Ascending aorta (tissue), 2 donors: ENCODE data around the gene LONP2. TPM values are rescaled to one million over a fixed set of nuclear protein-coding genes. Genes with fewer than 3 reads are reported as not detected.

Source experiments
- DNase-seq, 2 donors: peaks; one replicate each; pipeline ENCODE4 v3.0.0-alpha.2; 2019; ENCODE audit warnings: low spot score in 2 of 2
- H3K27ac ChIP-seq, 2 donors: fragments of 200-600 bp; sonication (generic); one replicate each; pipeline ENCODE4 v1.5.1; 2016 to 2017; ENCODE audit warnings: mild to moderate bottlenecking in 1 of 2
- H3K27me3 ChIP-seq: fragments of 200-600 bp; sonication (generic); one replicate; pipeline ENCODE4 v1.5.1; 2017
- H3K36me3 ChIP-seq, 2 donors: fragments of 200-600 bp; sonication (generic); one replicate each; pipeline ENCODE4 v1.5.1; 2016
- H3K4me1 ChIP-seq, 2 donors: fragments of 200-600 bp; sonication (generic); one replicate each; pipeline ENCODE4 v1.5.1; 2016 to 2017; ENCODE audit warnings: mild to moderate bottlenecking in 1 of 2
- H3K4me3 ChIP-seq, 2 donors: fragments of 200-600 bp; sonication (generic); one replicate each; pipeline ENCODE4 v1.5.1; 2016 to 2017; ENCODE audit warnings: mild to moderate bottlenecking in 1 of 2
- H3K9me3 ChIP-seq, 2 donors: fragments of 200-600 bp; sonication (generic); one replicate each; pipeline ENCODE4 v1.5.1; 2016
- CTCF ChIP-seq, 3 experiments: fragments of 200-600 bp in 2 of 3; fragments of 450-650 bp in 1 of 3; sonication (generic) in 2 of 3; IDR thresholded peaks; one replicate each; pipeline ENCODE4 v1.5.1; 2016 to 2019; ENCODE audit warnings: antibody characterized with exemption in 3 of 3, mild to moderate bottlenecking in 1 of 3, moderate library complexity in 1 of 3
- intact Hi-C: fragments of 100-400 bp; cut with DNase I; formaldehyde crosslinking; loops from one replicate; pipeline ENCODE4 v1.15.1; 2023
- total RNA-seq: library from RNA; depleted of rRNA; stranded (reverse); fragments of >200 nt; gene quantifications from one replicate; pipeline ENCODE4 v1.1.0, GENCODE V29; 2016

The LONP2 gene
- total RNA-seq, 1 donor from 2014 or later = 70.0 TPM

- H3K4me3 ChIP-seq = no peak overlapping the region
- no peak for DNase-seq
- intact Hi-C loops = no loop called here
- H3K4me1 ChIP-seq = no peaks in the 10 kb centered on the region
- H3K9me3 ChIP-seq = no peaks in the 10 kb centered on the region
- no peaks in the 10 kb centered on the region for H3K27me3 ChIP-seq
- H3K36me3 ChIP-seq = peaks cover 10 to 14% of the 10 kb centered on the region in 2 donors
- H3K27ac ChIP-seq = no peak overlapping the region
- TF ChIP-seq CTCF (IDR thresholded peaks at IDR 0.05) = no peak
Measured at GRCh38 chr16:48330189-48330840, 86.2 kb downstream of the LONP2 start.

GRCh38 chr16:48330841-48331192, 86.7 kb downstream of the LONP2 start:
- H3K4me1 ChIP-seq = no peaks in the 10 kb centered on the region
- intact Hi-C loops = no loop called here
- no peak for TF ChIP-seq CTCF (IDR thresholded peaks at IDR 0.05)
- no peaks in the 10 kb centered on the region for H3K9me3 ChIP-seq
- H3K27me3 ChIP-seq = no peaks in the 10 kb centered on the region
- H3K4me3 ChIP-seq = no peak overlapping the region
- no peak for DNase-seq
- no peak overlapping the region for H3K27ac ChIP-seq
- peaks cover 10 to 19% of the 10 kb centered on the region in 2 donors for H3K36me3 ChIP-seq

- Histone ChIP-seq H3K4me1 (no peaks in the 10 kb centered on the region), H3K9me3 (no peaks in the 10 kb centered on the region), H3K27me3 (no peaks in the 10 kb centered on the region), H3K4me3 (no peak overlapping the region), H3K27ac (no peak overlapping the region), H3K36me3 (peaks cover 13 to 31% of the 10 kb centered on the region in 2 donors)
- intact Hi-C loops = no loop called here
- TF ChIP-seq CTCF (IDR thresholded peaks at IDR 0.05) = no peak
- no peak for DNase-seq
Measured at GRCh38 chr16:48332978-48333377, 88.9 kb downstream of the LONP2 start.

- intact Hi-C loops = no loop called here
- H3K36me3 ChIP-seq = peaks cover 13 to 31% of the 10 kb centered on the region in 2 donors
- no peak for TF ChIP-seq CTCF (IDR thresholded peaks at IDR 0.05)
- H3K4me1 ChIP-seq = no peaks in the 10 kb centered on the region
- H3K9me3 ChIP-seq = no peaks in the 10 kb centered on the region
- H3K27me3 ChIP-seq = no peaks in the 10 kb centered on the region
- H3K4me3 ChIP-seq = no peak overlapping the region
- H3K27ac ChIP-seq = no peak overlapping the region
- no peak for DNase-seq
Measured at GRCh38 chr16:48334325-48334724, 90.2 kb downstream of the LONP2 start.

GRCh38 chr16:48335961-48336360, 91.9 kb downstream of the LONP2 start:
- no peak for TF ChIP-seq CTCF (IDR thresholded peaks at IDR 0.05)
- no peaks in the 10 kb centered on the region for H3K4me1 ChIP-seq
- H3K9me3 ChIP-seq = no peaks in the 10 kb centered on the region
- H3K27ac ChIP-seq = no peak overlapping the region
- intact Hi-C loops = no loop called here
- no peak overlapping the region for H3K4me3 ChIP-seq
- no peak for DNase-seq
- peaks cover 18 to 38% of the 10 kb centered on the region in 2 donors for H3K36me3 ChIP-seq
- H3K27me3 ChIP-seq = no peaks in the 10 kb centered on the region

- H3K9me3 ChIP-seq = no peaks in the 10 kb centered on the region
- intact Hi-C loops = no loop called here
- H3K27ac ChIP-seq = no peak overlapping the region
- no peak overlapping the region for H3K4me3 ChIP-seq
- H3K36me3 ChIP-seq = peaks cover 18 to 50% of the 10 kb centered on the region in 2 donors
- no peak for TF ChIP-seq CTCF (IDR thresholded peaks at IDR 0.05)
- no peak for DNase-seq
- no peaks in the 10 kb centered on the region for H3K27me3 ChIP-seq
- no peaks in the 10 kb centered on the region for H3K4me1 ChIP-seq
Measured at GRCh38 chr16:48340054-48340453, 96.0 kb downstream of the LONP2 start.
